SU-DHL-6 (cell line): ENCODE results near the gene HS2ST1.

Source experiments
- H2AFZ ChIP-seq: fragments of 200-600 bp; sonication (generic); 2 replicates; pipeline ENCODE4 v1.6.1; 2014; ENCODE audit warnings: low read depth, mild to moderate bottlenecking, moderate library complexity, mixed read lengths, antibody characterized with exemption, low read length; ENCODE audit not compliant: severe bottlenecking
- H3F3A ChIP-seq: fragments of 200-600 bp; shearing (Covaris generic); 2 replicates; pipeline ENCODE4 v1.6.0; 2016; ENCODE audit warnings: antibody characterized with exemption, mild to moderate bottlenecking; ENCODE audit not compliant: insufficient read depth
- H3K27ac ChIP-seq: fragments of 200-600 bp; sonication (generic); 2 replicates; pipeline ENCODE4 v1.5.1; 2016; ENCODE audit warnings: low read depth, mild to moderate bottlenecking, low read length, moderate library complexity, mixed read lengths
- H3K27me3 ChIP-seq: fragments of 200-600 bp; sonication (generic), shearing (Covaris generic); 2 replicates; pipeline ENCODE4 v1.6.0; 2014; ENCODE audit warnings: mild to moderate bottlenecking, low read length
- H3K36me3 ChIP-seq: fragments of 200-600 bp; sonication (generic); 2 replicates; pipeline ENCODE4 v1.6.1; 2014; ENCODE audit warnings: mild to moderate bottlenecking, low read length, mixed read lengths
- H3K4me2 ChIP-seq: fragments of 300-600, 200-600 bp; shearing (Covaris generic), sonication (generic); 2 replicates; pipeline ENCODE4 v1.6.0; 2014; ENCODE audit warnings: low read length, low read depth, mild to moderate bottlenecking; ENCODE audit not compliant: poor library complexity, severe bottlenecking
- H3K4me3 ChIP-seq: fragments of 200-600 bp; sonication (generic); 2 replicates; pipeline ENCODE4 v1.5.1; 2014; ENCODE audit warnings: antibody characterized with exemption, low read length, mild to moderate bottlenecking, mixed read lengths; ENCODE audit not compliant: insufficient read depth, poor library complexity, severe bottlenecking
- H3K79me2 ChIP-seq: fragments of 200-600 bp; sonication (generic); 2 replicates; pipeline ENCODE4 v1.6.1; 2014; ENCODE audit warnings: mild to moderate bottlenecking, low read length, moderate library complexity; ENCODE audit not compliant: insufficient read depth
- H3K9ac ChIP-seq: fragments of 200-600 bp; sonication (generic); 2 replicates; pipeline ENCODE4 v1.7.0; 2014; ENCODE audit warnings: mild to moderate bottlenecking, low read length
- H3K9me2 ChIP-seq: fragments of 200-600 bp; sonication (generic); replicated peaks from 2 replicates; pipeline ENCODE4 v1.6.1; 2014; ENCODE audit warnings: low read length; ENCODE audit not compliant: insufficient read depth
- H3K9me3 ChIP-seq: fragments of 200-600 bp; sonication (generic); 2 replicates; pipeline ENCODE4 v1.6.1; 2014; ENCODE audit warnings: low read length, mixed read lengths; ENCODE audit not compliant: insufficient read depth
- H4K20me1 ChIP-seq: fragments of 200-600 bp; sonication (generic); 2 replicates; pipeline ENCODE4 v1.6.1; 2014; ENCODE audit warnings: low read depth, mild to moderate bottlenecking, antibody characterized with exemption, low read length, moderate library complexity, mixed read lengths
- EZH2phosphoT487 ChIP-seq: fragments of 200-600 bp; sonication (generic), shearing (Covaris generic); conservative IDR thresholded peaks from 2 replicates; pipeline ENCODE4 v1.6.1; 2018; ENCODE audit warnings: mild to moderate bottlenecking, antibody characterized with exemption, low read length, moderate library complexity, mixed read lengths
- TF ChIP-seq, protein P1 (sequence below): fragments of 200-600 bp; sonication (generic); IDR thresholded peaks from one replicate; pipeline ENCODE4 v1.5.1; 2017; ENCODE audit warnings: antibody characterized with exemption, mild to moderate bottlenecking, low read length, moderate library complexity; ENCODE audit not compliant: insufficient read depth, poor library complexity, severe bottlenecking

The HS2ST1 gene

DNA sequence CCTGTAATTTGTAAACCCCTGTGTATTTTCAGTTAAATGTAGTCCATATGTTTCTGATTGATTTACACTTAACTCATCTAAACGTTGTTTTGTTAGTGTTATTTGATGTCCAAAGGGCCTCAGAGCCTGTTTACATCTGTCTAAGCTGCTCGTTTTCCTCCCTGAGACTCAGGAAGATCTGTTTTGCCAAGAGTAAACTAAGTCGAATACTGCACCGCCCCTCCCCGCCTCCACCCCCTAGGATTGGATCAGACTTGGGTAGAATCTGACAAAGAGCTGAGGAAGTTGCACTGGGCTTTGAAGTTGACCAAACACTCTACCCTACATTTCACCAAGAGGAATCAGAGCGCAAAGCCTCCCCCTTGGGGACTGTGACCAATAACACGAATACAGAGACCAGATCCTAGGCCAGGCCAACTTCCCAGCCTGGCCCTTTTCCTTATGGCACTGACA lies 207.3 kb downstream of the HS2ST1 start:
- H3K4me2 ChIP-seq: no peak overlapping the region
- H3K27me3 ChIP-seq: no peaks in the 10 kb centered on the region
- no peak overlapping the region for H3K4me3 ChIP-seq
- no peaks in the 10 kb centered on the region for H3K79me2 ChIP-seq
- no peaks in the 10 kb centered on the region for H4K20me1 ChIP-seq
- no peaks in the 10 kb centered on the region for H3K9me3 ChIP-seq
- no peaks in the 10 kb centered on the region for H3F3A ChIP-seq
- H2AFZ ChIP-seq: no peak overlapping the region
- TF ChIP-seq, protein P1, sequence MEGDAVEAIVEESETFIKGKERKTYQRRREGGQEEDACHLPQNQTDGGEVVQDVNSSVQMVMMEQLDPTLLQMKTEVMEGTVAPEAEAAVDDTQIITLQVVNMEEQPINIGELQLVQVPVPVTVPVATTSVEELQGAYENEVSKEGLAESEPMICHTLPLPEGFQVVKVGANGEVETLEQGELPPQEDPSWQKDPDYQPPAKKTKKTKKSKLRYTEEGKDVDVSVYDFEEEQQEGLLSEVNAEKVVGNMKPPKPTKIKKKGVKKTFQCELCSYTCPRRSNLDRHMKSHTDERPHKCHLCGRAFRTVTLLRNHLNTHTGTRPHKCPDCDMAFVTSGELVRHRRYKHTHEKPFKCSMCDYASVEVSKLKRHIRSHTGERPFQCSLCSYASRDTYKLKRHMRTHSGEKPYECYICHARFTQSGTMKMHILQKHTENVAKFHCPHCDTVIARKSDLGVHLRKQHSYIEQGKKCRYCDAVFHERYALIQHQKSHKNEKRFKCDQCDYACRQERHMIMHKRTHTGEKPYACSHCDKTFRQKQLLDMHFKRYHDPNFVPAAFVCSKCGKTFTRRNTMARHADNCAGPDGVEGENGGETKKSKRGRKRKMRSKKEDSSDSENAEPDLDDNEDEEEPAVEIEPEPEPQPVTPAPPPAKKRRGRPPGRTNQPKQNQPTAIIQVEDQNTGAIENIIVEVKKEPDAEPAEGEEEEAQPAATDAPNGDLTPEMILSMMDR: no peak
- TF ChIP-seq EZH2phosphoT487: no peak
- no peaks in the 10 kb centered on the region for H3K9me2 ChIP-seq
- no peak overlapping the region for H3K9ac ChIP-seq
- no peak overlapping the region for H3K27ac ChIP-seq
- H3K36me3 ChIP-seq: no peaks in the 10 kb centered on the region

DNA sequence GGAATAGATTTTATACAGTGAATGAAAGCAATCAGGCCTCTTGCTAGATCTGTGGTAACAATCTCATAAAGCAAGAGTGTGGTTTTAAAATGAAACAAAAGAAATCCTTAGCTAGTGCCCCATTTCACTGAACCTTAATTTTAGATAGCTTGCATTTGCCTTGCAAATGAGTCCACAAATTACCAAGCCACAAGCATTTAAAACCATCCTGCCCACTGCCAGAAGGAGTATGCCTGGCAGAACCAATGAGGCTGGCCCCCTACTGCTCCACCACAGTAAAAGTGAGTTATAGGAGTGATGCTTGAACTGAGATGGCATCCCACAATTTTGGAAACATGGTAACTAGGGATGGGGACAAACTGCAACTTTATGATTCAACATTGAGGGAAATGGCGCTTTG lies 207.8 kb downstream of the HS2ST1 start:
- Histone ChIP-seq H4K20me1 (no peaks in the 10 kb centered on the region), H2AFZ (no peak overlapping the region), H3K27ac (no peak overlapping the region), H3K4me3 (no peak overlapping the region), H3K9me3 (no peaks in the 10 kb centered on the region), H3K36me3 (no peaks in the 10 kb centered on the region), H3K27me3 (no peaks in the 10 kb centered on the region), H3K79me2 (no peaks in the 10 kb centered on the region), H3F3A (no peaks in the 10 kb centered on the region), H3K9me2 (no peaks in the 10 kb centered on the region), H3K4me2 (no peak overlapping the region), H3K9ac (no peak overlapping the region)
- no peak for TF ChIP-seq EZH2phosphoT487
- TF ChIP-seq, protein P1: no peak

DNA sequence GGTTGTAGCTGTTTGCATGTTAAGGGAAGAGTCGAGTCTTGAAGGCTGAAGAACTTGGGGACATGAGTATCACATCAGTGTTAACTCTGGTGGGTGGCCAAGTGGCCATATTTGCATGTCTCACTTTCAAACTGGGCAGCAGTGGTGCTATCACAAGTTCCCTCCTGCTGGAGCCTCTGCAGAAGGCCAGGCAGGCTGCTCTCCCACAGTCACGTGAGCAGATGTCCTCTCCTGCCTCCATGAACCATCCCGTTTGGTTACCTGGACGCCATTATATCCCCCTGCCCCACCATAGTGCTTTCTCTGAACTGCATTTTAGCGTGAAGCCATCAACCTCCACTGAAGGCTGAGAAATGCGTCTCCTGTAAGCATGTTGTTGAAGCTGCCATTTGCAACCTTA lies 209.2 kb downstream of the HS2ST1 start:
- Histone ChIP-seq H3K9ac (no peak overlapping the region), H3K27ac (no peak overlapping the region), H3K79me2 (no peaks in the 10 kb centered on the region), H3K4me2 (no peak overlapping the region), H3K27me3 (no peaks in the 10 kb centered on the region), H3K9me3 (no peaks in the 10 kb centered on the region), H3K36me3 (no peaks in the 10 kb centered on the region), H3K9me2 (no peaks in the 10 kb centered on the region), H3F3A (no peaks in the 10 kb centered on the region), H2AFZ (no peak overlapping the region), H3K4me3 (no peak overlapping the region), H4K20me1 (no peaks in the 10 kb centered on the region)
- no peak for TF ChIP-seq EZH2phosphoT487

DNA sequence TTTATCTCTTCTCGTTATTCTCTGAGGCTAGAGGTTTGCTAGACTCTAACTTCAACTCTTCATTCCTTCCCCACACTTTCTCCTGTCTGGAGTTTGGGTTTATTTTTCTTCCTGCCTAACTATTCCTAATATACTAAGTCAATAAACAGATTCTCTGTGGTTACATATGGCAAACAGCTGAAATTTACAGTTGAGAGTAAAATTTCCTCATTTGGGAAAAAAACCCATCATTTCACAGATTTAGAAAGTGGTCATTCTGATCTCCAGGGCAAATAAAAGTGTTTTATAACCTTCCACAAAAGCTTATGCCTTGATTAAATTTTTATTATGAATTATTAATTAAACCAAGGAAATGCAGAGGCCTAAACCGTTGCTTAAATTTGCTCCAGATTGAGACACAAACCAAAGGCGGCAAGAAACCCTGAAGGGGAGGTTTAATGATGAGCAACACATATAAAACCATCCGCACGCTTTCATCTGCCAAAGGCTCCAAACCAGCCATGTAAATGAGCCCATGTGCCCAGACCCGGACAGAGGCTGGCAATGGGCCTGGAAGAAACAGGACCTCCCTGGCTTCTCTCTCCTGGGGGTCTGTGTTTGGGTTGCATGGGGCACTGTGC lies 212.6 kb downstream of the HS2ST1 start:
- Histone ChIP-seq H3K9me3 (no peaks in the 10 kb centered on the region), H3K9ac (no peak overlapping the region), H4K20me1 (no peaks in the 10 kb centered on the region), H3K27me3 (no peaks in the 10 kb centered on the region), H3K4me2 (no peak overlapping the region), H3K9me2 (no peaks in the 10 kb centered on the region), H3K4me3 (no peak overlapping the region), H2AFZ (no peak overlapping the region), H3F3A (no peaks in the 10 kb centered on the region), H3K36me3 (no peaks in the 10 kb centered on the region), H3K27ac (no peak overlapping the region), H3K79me2 (no peaks in the 10 kb centered on the region)
- TF ChIP-seq EZH2phosphoT487: no peak
- TF ChIP-seq, protein P1: no peak
